ENCODE results near the gene GYPA.
"Not testable (repeated sequence)": the region's sequence is repeated elsewhere in the genome, so short reads cannot be mapped to it uniquely, and the experiment has no call there.

The GYPA gene

DNA sequence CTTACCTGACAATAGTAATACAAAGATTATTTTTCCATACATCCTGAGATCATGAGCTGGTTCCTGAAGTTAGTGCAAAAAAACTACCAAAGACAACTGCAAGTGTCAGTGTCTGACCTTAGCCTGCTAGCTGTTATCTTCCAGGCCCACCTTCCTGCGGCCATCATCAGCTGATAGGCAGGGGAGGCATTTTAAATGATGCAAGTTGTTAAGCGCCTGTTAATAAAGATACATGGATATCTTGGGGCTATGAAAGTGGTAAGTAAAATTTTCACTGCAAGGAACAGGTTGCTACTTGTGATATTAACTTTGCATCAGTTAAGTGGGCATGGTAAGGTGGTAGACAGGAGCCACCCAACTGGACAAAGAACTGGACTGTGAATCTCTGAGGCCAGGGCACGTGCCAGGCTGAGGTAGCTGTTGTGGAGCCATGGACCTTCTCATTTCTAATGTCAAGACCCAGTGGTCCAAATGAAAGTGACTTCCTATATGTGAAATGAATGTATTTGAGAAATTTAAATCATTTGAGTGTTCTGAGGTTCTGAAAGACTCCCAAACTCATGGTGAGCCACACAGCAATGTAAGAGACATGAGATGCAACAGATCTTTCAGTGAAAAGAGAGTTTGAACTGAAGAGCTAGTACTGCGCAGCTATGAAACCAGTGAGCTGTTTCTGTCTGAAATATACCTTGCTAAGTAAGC, at the start of gene GYPA:
TSS of gene GYPA (minus strand) at position 125 of the 702 bp plus-strand sequence. CDS start at position 42, 83 bp downstream.
- not testable (repeated sequence) for DNase-seq

DNA sequence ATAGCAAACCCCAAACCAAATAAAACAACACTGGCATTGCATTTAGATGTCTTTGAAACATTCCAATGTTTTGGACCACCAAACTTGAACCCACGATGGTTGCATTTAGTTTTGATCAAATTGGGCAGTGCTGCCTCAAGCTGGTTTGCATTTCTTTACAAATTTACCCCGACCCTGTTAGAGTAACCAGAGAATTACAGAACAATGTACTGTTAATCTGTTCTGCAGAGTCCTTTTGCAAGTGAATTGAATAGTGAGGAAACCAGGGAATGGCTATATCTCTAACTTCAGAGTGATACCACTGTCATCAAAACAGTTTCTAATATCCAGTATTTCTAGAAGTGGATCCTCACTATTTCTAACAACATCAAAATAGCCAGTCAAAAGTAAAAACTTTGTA, 49.5 kb upstream of the GYPA start:
- DNase-seq: no peak

DNA sequence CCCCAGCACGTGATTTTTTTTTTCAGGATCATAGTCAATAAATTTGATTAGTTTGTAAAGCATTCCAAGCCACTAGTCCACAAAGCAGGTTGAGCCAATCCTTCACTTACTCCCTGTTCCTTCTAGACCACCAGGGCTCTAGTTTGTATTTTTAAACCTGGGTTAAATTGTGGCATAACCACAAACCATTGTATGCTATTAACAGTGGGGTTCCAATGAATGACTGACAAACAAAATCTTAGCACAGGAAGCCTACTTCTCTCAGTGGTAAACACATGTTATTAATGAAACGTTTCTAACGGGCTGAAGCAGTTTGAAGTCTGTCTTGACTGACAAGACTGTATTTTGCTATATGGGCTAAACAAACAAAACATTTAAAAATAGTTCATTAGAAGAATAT, 48.6 kb upstream of the GYPA start:
- DNase-seq: no peak

DNA sequence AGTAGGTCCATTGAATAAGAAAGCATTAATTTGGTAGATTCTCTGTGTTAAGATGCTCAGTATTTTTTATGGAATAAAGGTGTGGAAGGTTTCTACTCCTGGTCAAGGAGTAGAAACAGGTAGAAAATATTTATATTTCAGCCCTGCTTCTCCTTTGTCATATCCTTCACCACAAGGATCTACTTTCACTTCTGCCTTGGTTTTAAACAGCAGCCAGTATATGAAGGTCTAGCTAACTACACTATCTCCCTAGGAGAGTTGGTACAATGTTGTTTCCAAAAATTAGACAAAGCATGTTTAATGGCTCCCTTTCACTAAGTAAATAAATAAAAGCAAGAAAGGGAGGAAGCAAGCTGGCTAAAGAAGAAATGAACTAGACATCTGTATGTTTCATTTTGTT, 44.6 kb upstream of the GYPA start:
- no peak for DNase-seq

DNA sequence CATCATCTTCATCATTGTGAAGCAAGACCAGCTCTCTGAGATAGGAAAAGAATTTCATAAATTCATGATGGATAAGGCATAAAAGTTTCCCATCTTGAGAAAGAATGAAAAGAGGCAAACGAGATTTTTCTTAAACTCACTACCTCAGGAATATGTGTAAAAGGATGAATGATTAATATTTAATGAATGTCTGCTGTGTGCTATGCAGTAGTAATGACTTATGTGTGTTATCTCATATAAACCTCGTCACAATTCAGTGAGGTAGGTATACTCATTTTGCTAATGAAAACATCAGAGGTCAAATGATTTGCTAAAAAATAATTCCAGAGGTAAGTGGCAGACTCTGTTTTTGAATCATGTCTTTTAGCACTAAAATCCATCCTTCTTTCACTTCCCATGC, 42.6 kb upstream of the GYPA start:
- DNase-seq: no peak

DNA sequence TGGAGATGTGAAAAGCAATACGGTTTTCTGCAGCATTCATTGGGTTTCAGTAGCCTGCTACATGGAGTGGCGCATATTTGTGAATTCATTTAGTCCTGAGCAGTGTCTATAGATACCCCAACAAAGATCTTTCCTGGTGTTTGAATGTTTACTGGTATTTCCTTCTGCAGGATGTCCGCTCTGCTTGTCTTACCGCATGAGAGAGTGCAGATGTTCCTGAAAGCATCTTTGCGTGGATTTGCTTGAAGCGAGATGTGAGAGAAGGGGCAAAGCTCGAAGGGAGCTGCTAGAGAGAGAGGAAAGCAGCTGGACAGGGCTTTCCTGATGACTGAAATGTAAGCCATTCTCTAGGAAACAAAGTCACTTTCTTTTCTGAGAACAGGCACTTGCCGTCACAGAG, 40.9 kb upstream of the GYPA start:
- DNase-seq: no peak

DNA sequence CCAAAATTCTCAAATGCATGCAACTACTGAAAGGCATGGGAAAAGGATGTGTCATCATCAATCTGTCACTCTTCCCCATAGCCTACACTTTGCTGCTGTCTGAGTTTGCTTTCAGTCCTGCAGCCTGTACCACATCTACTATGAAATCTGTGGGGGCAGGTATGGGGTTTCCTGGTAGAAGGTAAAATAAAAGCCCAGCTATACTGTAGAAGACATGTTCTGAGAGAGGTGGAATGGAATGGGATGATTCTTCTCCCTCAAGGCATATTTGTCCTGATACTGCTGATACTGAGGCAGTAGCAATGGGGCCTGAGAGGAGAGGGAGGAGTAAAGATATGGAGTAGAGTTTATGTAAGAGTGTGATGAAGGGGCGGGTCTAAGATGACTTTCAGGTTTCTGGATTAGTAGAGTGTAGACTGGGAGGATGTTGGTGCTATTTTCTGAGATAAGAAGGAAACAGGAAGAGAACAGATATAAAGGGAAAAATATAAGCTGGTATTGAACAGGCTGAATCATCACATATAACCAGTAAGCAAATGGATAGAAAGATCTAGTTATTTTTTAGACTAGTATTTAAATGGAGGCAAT, 38.7 kb upstream of the GYPA start:
- no peak for DNase-seq

DNA sequence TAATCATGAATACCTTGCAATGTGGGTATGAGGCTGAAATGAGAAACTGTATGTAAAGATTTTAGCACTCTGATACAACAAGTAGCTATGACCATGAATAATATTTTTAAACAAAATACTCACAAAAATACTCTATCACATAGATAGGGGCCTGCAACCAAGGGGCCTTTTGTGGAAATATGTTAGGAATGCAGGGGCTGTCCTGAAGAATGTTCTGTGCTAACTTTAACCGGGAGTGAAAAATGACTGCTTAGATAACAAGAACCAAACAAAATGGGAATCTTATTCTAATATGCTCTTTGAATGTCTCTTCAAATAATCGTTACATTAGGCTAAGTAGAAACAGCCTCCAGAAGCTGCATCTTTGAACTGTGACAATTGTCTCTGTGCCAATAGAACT, 37.9 kb upstream of the GYPA start:
- no peak for DNase-seq

DNA sequence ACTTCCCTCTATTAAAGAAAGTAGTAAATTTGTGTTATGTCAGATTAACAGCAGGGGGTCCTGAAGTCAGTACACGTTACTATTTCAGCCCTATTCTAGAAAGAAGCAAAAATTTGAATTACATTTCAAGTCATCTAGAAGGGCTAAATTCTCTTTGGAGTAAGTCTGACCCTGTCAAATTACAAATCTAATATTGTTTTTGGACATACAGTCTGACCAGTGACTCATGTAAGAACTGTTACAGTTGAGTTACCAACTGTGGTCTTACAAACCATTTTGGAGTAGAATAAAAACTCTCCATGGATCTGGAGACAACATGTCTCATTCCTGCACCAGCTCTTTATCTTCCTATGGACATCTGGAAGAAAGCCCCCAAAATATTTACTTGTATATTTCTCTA, 36.0 kb upstream of the GYPA start:
- no peak for DNase-seq

DNA sequence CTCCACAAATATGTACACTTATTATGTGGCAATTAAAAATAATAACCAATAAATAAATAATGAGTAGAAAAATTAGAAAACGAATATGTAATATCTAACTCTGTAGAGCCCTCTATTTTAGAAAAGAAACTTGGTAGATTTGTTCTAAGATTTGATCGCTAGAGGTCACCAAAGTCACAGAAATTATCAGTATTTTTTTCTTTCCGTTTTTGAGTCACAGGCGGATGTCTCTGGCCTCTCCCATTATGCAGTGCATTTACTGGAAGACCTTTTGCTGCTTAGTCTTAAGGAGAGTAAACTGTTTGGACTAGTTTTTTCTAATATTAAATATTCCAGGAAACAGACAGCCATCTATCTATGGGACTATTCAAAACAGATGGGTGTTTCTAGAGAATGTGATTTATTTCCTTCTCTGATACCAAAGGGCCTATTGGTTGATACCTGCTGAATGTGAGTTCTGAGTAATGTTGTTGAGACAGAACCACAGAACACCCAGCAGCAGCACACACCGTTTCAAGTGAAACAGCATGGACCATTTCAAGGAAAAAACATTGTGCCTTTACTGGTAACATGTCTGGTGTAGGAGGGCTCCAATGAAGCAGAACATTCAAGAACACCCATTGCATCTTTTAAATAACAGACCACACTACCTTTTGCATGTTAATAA, 34.0 kb upstream of the GYPA start:
- no peak for DNase-seq

DNA sequence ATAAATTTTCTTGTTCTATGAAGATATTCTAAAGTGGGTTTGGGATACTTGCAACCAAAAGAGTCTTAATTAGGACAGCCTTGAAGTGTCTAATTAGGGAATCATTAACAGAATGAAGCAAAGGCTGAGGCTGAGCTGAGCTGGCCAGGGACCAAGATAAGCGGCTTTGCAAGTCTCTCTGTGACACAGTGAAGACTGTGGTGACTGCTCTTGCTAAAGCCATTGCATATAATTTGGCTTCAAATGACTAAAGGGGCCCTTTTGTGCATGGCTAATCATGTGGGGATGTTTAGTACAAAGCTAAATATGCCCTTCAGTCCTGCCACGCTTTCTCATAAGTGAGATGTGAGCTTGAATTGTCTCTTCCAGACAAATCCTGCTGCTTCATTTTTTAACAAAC, 31.2 kb upstream of the GYPA start:
- DNase-seq: no peak

DNA sequence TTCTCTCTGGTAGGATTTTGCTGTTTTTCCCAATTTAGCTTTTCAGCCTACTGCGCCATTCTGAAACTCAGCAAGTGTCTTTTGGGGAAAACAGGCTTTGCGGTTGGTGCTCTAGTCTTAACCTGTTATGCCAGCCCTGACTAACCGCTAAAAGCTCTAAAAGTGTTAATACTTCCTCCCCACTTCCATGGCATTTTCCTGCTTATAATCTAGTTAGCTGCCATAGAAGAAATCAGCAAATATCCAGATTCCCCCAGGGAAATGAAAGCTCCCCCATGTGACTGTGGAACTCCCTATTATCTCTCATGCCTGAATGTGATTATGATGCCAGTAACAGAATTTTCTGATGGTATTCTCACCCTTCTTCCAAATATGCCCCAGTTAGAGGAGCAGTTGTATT, 28.7 kb upstream of the GYPA start:
- no peak for DNase-seq

DNA sequence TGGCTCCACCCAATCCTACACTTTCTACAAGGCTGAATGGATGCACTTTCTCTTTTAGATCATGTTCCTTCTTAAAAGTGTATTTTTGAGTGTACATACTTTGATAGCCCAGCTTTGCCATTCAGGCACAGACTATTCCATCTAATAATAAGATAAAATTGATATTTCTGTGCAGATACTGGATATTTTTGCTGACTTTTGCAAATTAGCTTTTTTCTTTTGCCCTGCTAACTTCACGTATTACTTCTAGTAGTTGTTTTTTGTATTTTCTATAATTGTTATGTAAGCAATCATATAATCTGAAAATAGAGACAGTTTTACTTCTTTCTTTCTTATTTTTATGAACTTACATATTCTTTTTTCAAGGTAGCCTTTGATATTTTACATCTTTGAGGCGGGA, 13.5 kb upstream of the GYPA start:
- no peak for DNase-seq

DNA sequence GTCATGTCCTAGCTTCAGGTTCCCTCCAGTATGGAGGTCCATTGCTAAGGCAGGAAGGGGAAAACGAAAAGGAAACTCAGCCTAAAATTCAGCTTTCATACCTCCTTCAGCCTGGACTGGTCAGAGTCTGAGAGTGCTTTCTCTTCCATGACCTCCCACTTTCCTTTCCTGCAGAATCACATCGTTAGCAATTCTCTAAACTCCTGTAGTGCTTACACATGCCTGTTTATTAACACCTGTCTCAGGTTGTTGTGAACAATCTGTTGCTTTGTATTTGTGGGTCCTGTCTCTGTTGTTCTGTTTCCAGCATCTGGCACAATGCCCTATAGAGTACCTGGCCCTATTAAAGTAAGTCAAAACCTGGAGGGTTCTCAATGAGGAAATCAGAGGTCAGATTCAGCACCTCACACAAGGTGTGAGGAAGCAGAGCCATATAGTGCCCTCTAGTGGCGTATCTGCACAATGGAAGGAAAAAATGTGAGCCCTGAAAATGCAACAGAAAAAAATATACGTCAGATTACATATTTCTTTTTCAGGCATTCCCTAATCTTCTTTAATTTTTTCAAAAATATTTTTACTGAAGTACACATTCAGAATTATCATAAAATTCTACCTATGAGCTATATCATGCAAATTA, 2.3 kb upstream of the GYPA start:
- not testable (repeated sequence) for DNase-seq

DNA sequence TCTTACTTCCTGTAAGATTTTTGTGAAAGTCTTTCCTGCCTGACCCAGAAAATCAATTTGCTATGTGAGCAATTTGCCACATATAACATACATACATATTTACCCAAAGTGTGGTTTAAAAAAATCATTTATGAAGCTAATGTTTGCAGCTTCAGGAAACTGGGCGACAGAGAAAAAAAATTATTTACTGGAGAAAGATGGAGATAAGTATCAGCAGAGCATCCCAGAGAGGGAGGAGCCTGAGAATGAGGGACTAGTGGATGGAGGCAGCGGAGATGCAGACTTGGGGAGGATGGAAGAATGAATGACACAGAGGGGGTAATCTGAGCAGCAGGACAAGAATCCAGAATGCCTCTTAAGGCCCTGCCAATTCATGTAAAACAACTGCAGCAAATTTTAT, 975 bp upstream of the GYPA start:
- DNase-seq: no peak

DNA sequence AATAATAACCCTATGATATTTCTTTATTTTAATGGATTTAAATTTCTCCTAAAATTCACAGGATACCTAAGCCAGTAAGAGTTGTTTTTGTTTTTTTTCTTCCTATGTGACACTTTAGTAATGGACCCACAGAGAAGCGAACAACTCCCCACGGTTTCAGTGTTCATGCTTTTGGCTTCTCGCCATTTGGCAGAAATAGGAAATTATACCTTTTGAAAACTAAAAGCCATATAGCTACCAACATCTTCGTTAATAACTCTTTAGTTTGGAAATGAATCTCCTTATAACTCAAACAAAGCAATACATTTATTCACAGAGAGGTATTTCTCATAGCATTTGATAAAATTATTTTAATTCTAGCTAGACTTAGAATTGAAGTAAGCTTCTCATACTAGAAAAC, 527 bp downstream of the GYPA start:
- DNase-seq: not testable (repeated sequence)

DNA sequence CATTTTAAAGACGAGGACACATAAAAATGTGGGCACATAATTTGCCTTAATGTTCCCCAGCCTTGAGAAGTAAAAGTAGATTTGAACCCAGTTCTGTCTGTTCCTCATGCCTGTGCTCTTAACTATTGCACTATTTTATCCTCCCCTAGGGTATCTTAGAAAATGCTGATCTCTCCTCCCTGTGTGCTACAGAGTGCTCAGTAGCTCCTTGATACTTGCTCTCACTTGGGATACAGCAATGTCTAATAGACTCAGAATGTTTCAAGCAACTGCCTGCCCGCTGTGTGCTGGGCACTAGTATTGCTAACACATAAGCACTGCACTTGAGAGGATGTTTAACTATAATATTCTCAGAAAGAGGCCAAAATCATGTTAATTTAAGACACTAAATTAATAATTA, 971 bp downstream of the GYPA start:
- not testable (repeated sequence) for DNase-seq

DNA sequence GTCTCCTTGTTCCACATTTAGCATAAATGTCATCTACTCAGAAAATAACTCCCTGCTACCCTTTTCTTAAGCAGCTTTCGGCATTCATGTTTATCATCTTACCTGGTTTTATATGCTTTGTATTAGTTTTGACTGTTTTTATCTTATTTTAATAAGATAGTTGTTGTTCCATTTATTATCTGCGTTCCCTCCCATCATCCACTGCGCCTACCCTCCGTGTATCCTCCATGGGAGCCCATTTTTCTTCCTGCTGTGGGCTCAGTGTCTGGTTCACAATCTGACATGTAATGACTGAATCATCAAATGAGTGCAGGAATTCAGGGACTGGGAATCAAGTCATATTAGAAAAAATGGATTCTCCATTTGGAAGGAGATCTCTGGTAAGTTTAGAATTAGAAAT, 2.3 kb downstream of the GYPA start:
- DNase-seq: not testable (repeated sequence)

DNA sequence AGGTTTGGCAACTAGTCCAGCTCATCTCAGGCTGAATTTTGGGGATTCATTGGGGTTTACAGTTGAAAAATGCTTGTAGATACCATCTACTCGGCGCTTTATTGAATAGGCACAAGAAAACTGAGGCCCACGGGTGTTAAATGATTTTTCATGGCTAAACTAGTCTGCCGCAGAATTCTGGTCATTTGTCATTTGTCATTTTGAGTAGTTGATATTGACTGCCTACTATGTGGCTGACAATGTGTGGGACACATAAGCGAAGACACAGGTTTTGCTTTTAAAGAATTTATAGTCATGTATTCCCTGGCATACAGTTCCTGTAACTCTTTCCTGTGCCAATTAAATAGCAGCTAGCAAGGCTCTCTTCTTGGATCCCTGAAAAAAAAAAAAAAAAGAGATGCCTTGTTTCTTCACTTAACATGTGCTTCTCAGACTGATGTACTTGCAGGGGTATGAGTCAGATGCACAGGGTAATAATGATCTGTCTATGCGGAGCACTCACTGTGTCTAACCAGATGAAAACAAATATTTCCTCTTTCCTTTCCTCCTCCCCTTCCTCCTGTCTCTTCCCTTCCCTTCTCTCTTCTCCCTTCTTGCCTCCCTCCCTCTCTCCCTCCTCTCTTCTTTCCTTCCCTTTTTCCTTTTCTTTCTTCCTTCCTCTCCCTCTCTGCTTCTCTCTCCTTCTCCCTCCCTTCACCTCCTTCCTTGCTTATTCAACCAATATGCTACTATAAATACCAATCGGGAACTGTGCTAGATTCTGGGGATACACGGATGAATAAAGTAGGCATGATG, 3.2 kb downstream of the GYPA start:
- not testable (repeated sequence) for DNase-seq

DNA sequence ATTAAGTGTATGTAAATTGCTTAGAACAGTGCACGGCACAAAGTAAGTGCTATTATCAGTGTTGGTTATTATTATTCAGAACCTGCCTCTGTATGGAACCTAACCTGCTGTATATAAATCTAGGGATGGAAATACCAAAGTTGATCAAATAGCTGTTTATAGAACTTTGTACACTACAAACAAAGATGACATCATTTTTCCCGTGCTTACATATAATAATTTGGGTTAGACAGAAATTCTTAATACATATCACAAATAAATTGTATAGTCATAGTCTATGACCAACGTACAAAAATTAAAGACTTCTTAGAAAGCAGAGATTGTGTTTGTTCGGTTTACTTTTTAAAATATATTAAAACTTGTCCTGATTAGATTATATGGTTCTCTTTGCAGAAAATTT, 4.3 kb downstream of the GYPA start:
- not testable (repeated sequence) for DNase-seq

DNA sequence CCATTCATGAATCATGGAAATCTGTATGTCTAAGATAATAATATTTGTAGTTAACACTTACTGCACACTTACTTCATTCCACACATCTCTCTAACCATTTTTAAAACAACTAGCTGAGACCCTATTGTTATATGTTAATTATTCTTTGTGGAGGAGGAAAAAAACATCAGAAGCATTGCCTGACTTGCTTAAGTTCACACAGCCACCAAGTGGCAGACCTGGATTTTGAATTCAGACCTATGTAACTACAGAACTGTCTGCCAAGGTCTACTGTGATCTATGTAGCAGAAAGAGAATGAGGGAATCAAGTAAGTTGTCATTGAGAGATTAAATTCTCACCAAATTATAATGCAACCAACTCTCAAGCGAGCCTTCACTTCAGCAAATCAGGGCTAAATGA, 10.4 kb downstream of the GYPA start:
- not testable (repeated sequence) for DNase-seq

DNA sequence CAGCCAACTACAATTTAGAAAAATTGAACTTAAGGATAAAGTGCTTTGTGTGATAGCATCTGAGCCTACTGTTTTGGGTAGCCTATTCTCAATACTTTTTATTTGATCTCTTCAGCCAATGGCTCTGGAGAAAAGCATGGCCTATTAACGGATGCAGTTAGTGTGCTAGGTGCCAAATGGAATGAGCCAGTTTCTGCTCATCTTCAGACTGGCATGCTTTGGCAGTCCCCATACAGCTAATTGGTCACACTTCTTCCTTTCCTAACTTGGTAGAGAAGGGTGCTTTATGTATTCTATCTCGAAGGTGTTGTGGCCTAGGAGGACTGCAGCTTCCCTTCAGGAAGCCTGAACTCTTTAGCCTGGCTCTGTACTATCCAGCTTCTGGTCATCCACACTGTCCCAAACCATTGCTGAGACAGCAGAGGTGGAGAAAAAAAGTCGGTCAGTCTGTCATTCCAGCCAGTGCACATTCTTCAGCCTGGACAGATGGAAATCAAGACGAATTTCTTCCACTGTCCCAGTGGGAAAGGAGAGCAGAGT, 11.1 kb downstream of the GYPA start:
- DNase-seq: not testable (repeated sequence)

Data from T1000 (cell line).